SK-N-MC (cell line): ENCODE measurements around the gene HSPA4.

ENCODE experiments used
- DNase-seq: peaks from one replicate; pipeline ENCODE4 v3.0.0-alpha.2; 2011; ENCODE audit warnings: low read depth, low spot score
- H3K27ac ChIP-seq: fragments of 200-600 bp; sonication (generic); 2 replicates; pipeline ENCODE4 v1.5.1; 2016; ENCODE audit warnings: mixed run types
- H3K36me3 ChIP-seq: fragments of 200-600 bp; sonication (generic); 2 replicates; pipeline ENCODE4 v1.6.1; 2017; ENCODE audit warnings: antibody characterized with exemption, low read length, mixed read lengths; ENCODE audit not compliant: insufficient read depth
- H3K4me3 ChIP-seq: fragments of 200-600 bp; sonication (generic); 2 replicates; pipeline ENCODE4 v1.5.1; 2016
- H3K9ac ChIP-seq: fragments of 200-600 bp; sonication (generic); 2 replicates; pipeline ENCODE4 v1.8.0; 2017; ENCODE audit warnings: mixed run types, mixed read lengths; ENCODE audit not compliant: insufficient read length
- H3K9me3 ChIP-seq: fragments of 200-600 bp; sonication (generic); 2 replicates; pipeline ENCODE4 v1.6.1; 2017; ENCODE audit warnings: low read depth, mild to moderate bottlenecking, antibody characterized with exemption, low read length, moderate library complexity, mixed read lengths
- EZH2 ChIP-seq: fragments of 200-600 bp; sonication (generic); IDR thresholded peaks from one replicate; pipeline ENCODE4 v1.6.1; 2017; ENCODE audit warnings: antibody characterized with exemption
- FOXP2 ChIP-seq: optimal IDR thresholded peaks from 2 replicates; pipeline ENCODE3; 2011; ENCODE audit warnings: mild to moderate bottlenecking, moderate library complexity; ENCODE audit not compliant: insufficient read depth; ENCODE audit errors: extremely low read length, control extremely low read depth
- POLR2AphosphoS5 ChIP-seq: IDR thresholded peaks from 2 replicates; pipeline ENCODE4 v1.6.1; 2012; ENCODE audit warnings: mild to moderate bottlenecking, low read depth, low read length, borderline replicate concordance

Gene HSPA4

GRCh38 chr5:133056891-133057290, 5.1 kb downstream of the HSPA4 start:
- Histone ChIP-seq H3K36me3 (peaks cover 5% of the 10 kb centered on the region; the same call in 1 of the 2 replicates), H3K4me3 (no peak overlapping the region), H3K9ac (no peak overlapping the region), H3K27ac (no peak overlapping the region), H3K9me3 (no peaks in the 10 kb centered on the region)
- no peak for DNase-seq
- TF ChIP-seq FOXP2: no peak
- no peak for TF ChIP-seq POLR2AphosphoS5
- TF ChIP-seq EZH2: no peak

- Histone ChIP-seq H3K9me3 (no peaks in the 10 kb centered on the region), H3K4me3 (no peak overlapping the region), H3K36me3 (peaks cover 4% of the 10 kb centered on the region), H3K9ac (no peak overlapping the region), H3K27ac (no peak overlapping the region)
- no peak for DNase-seq
- no peak for TF ChIP-seq EZH2
- TF ChIP-seq FOXP2: no peak
- no peak for TF ChIP-seq POLR2AphosphoS5
These were observed 7.8 kb downstream of the HSPA4 start for GRCh38 chr5:133059621-133060020.

GRCh38 chr5:133062276-133062675, 10.5 kb downstream of the HSPA4 start:
- DNase-seq: no peak
- H3K9me3 ChIP-seq: no peaks in the 10 kb centered on the region
- no peak overlapping the region for H3K9ac ChIP-seq
- no peak for TF ChIP-seq FOXP2
- TF ChIP-seq EZH2: no peak
- no peak for TF ChIP-seq POLR2AphosphoS5
- H3K36me3 ChIP-seq: peaks cover 31% of the 10 kb centered on the region
- no peak overlapping the region for H3K27ac ChIP-seq
- H3K4me3 ChIP-seq: no peak overlapping the region

DNA sequence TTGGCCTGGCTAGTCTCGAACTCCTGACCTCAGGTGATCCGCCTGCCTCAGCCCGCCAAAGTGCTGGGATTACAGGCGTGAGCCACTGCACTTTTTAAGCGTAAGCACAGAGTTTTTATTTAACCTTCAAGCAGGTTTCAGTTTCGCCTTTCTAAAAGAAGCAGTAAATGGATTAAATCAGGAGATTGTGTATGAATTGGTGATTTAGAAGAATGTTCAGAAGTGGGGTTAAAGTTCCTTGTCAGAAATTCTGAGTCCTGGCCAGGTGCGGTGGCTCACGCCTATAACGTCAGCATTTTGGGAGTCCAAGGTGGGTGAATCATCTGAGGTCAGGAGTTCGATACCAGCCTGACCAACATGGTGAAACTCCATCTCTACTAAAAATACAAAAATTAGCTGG, 12.2 kb downstream of the HSPA4 start:
- TF ChIP-seq EZH2 (no peak), POLR2AphosphoS5 (no peak), FOXP2 (no peak)
- no peak for DNase-seq
- Histone ChIP-seq H3K9ac (no peak overlapping the region), H3K27ac (no peak overlapping the region), H3K36me3 (peaks cover 48% of the 10 kb centered on the region), H3K4me3 (no peak overlapping the region), H3K9me3 (no peaks in the 10 kb centered on the region)

- DNase-seq: no peak
- Histone ChIP-seq H3K4me3 (no peak overlapping the region), H3K27ac (no peak overlapping the region), H3K9me3 (no peaks in the 10 kb centered on the region), H3K36me3 (peaks cover 63% of the 10 kb centered on the region), H3K9ac (no peak overlapping the region)
- no peak for TF ChIP-seq FOXP2
- TF ChIP-seq POLR2AphosphoS5: no peak
- no peak for TF ChIP-seq EZH2
These were observed 13.7 kb downstream of the HSPA4 start for GRCh38 chr5:133065471-133065870.

GRCh38 chr5:133066045-133066444, 14.2 kb downstream of the HSPA4 start:
- no peak for DNase-seq
- Histone ChIP-seq H3K9me3 (no peaks in the 10 kb centered on the region), H3K4me3 (no peak overlapping the region), H3K9ac (no peak overlapping the region), H3K36me3 (peaks cover 69% of the 10 kb centered on the region), H3K27ac (no peak overlapping the region)
- no peak for TF ChIP-seq EZH2

- no peak overlapping the region for H3K4me3 ChIP-seq
- no peaks in the 10 kb centered on the region for H3K9me3 ChIP-seq
- no peak overlapping the region for H3K9ac ChIP-seq
- H3K36me3 ChIP-seq: peaks cover 95% of the 10 kb centered on the region
- no peak for DNase-seq
- TF ChIP-seq EZH2 (no peak), POLR2AphosphoS5 (no peak), FOXP2 (no peak)
- no peak overlapping the region for H3K27ac ChIP-seq
These were observed 20.2 kb downstream of the HSPA4 start for GRCh38 chr5:133072021-133072420.

DNA sequence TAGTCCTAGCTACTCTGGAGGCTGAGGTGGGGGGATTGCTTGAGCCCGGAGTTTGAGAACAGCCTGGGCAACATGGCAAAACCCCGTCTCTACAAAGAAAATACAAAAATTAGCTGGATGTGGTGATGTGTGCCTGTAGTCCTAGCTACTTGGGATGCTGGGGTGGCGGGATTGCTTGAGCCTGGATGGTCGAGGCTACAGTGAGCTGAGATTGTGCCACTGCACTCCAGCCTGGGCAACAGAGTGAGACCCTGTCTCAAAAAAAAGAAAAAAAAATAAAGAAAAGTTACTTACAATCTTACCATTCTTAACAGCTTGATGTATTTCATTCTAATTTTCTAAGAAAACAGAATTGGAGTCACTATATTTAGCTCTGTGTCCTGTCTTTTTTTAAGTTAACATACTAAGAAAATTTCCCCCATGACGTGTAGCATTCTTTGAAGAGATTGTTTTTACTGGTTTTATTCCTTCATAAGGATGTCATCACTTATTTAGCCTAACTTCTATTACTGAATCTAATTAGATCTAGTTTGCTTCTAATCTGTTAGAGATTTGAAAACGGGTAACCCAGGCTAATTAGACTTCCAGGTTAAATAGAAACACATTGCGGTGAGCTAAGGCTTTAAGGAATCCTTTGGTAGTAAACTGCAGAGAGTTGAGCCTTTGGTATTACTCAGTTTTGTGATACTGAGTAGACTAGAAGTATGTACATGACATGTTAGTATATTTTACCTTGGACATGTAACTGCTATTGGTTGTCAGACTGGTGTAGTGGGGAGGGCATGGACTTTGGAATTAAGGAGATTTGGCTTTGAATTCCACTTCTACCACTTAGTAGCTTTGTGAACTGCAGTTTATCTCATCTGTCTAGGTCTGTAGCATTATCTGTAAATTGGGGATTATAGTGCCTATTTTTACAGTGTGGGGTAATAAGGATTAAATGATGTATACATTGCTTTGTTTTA, 24.0 kb downstream of the HSPA4 start:
- H3K27ac ChIP-seq: no peak overlapping the region
- no peak overlapping the region for H3K9ac ChIP-seq
- TF ChIP-seq EZH2: no peak
- TF ChIP-seq FOXP2: no peak
- TF ChIP-seq POLR2AphosphoS5: no peak
- H3K4me3 ChIP-seq: no peak overlapping the region
- no peak for DNase-seq
- peaks cover 84% of the 10 kb centered on the region for H3K36me3 ChIP-seq
- no peaks in the 10 kb centered on the region for H3K9me3 ChIP-seq

GRCh38 chr5:133079048-133079447, 27.2 kb downstream of the HSPA4 start:
- no peaks in the 10 kb centered on the region for H3K9me3 ChIP-seq
- H3K27ac ChIP-seq: peak overlapping the region; percentile 27
- no peak for TF ChIP-seq FOXP2
- TF ChIP-seq EZH2: no peak
- no peak for TF ChIP-seq POLR2AphosphoS5
- no peak overlapping the region for H3K9ac ChIP-seq
- H3K4me3 ChIP-seq: no peak overlapping the region
- no peak for DNase-seq
- H3K36me3 ChIP-seq: peaks cover 69% of the 10 kb centered on the region
